Type B pancreatic cell (in vitro differentiated cells): Measurements from ENCODE around the gene TBRG4. TPM values are rescaled to one million over a fixed set of nuclear protein-coding genes. Genes with fewer than 3 reads are reported as not detected.
A peak's percentile ranks its signal among the peaks of the same experiment; 100 is the strongest.

Experiments used
- DNase-seq: peaks from one replicate; pipeline ENCODE4 v3.0.0; 2021; ENCODE audit warnings: mixed read lengths; ENCODE audit not compliant: unreplicated experiment; ENCODE audit errors: extremely low spot score
- H3K27ac Mint-ChIP-seq: 2 replicates; pipeline ENCODE4 v1.8.0; 2021; ENCODE audit warnings: mild to moderate bottlenecking, mixed read lengths
- H3K27me3 Mint-ChIP-seq: 2 replicates; pipeline ENCODE4 v1.8.0; 2021; ENCODE audit warnings: mixed read lengths
- H3K36me3 Mint-ChIP-seq: 2 replicates; pipeline ENCODE4 v1.8.0; 2021; ENCODE audit warnings: mixed read lengths
- H3K4me1 Mint-ChIP-seq: one replicate; pipeline ENCODE4 v1.8.0; 2021; ENCODE audit warnings: mixed read lengths; ENCODE audit not compliant: unreplicated experiment
- H3K4me3 Mint-ChIP-seq: 2 replicates; pipeline ENCODE4 v1.8.0; 2021; ENCODE audit warnings: mild to moderate bottlenecking, mixed read lengths
- H3K9me3 Mint-ChIP-seq: 2 replicates; pipeline ENCODE4 v1.8.0; 2021; ENCODE audit warnings: mixed read lengths
- CTCF ChIP-seq: fragments of 200-600 bp; sonication (generic); conservative IDR thresholded peaks from 2 replicates; pipeline ENCODE4 v1.5.0; 2021; ENCODE audit warnings: antibody characterized with exemption, mild to moderate bottlenecking
- total RNA-seq: library from RNA; stranded (reverse); gene quantifications from 2 replicates; pipeline ENCODE4 v1.2.1, GENCODE V29; 2021; ENCODE audit warnings: low replicate concordance

Gene TBRG4
- total RNA-seq, 1 donor from 2014 or later: 88.2 TPM

GRCh38 chr7:45138433-45139267 lies 27.2 kb upstream of the TBRG4 start:
- Mint-ChIP-seq H3K4me3 (no peak overlapping the region), H3K36me3 (no peaks in the 10 kb centered on the region), H3K27me3 (peaks cover 11% of the 10 kb centered on the region), H3K27ac (no peak overlapping the region), H3K4me1 (peaks cover 5% of the 10 kb centered on the region), H3K9me3 (no peaks in the 10 kb centered on the region)
- no peak for TF ChIP-seq CTCF
- DNase-seq: no peak

GRCh38 chr7:45136106-45137060 lies 24.9 kb upstream of the TBRG4 start:
- peak overlapping the region; percentile 18 for H3K27ac Mint-ChIP-seq
- H3K36me3 Mint-ChIP-seq: no peaks in the 10 kb centered on the region
- no peak overlapping the region for H3K4me3 Mint-ChIP-seq
- H3K27me3 Mint-ChIP-seq: peaks cover 9% of the 10 kb centered on the region
- no peaks in the 10 kb centered on the region for H3K9me3 Mint-ChIP-seq
- peak; percentile 93 for TF ChIP-seq CTCF
- peaks cover 5% of the 10 kb centered on the region for H3K4me1 Mint-ChIP-seq
- no peak for DNase-seq

GRCh38 chr7:45133877-45134276 lies 22.4 kb upstream of the TBRG4 start:
- Mint-ChIP-seq H3K4me3 (no peak overlapping the region), H3K27ac (no peak overlapping the region), H3K9me3 (no peaks in the 10 kb centered on the region), H3K27me3 (no peaks in the 10 kb centered on the region), H3K4me1 (peaks cover 5% of the 10 kb centered on the region), H3K36me3 (no peaks in the 10 kb centered on the region)
- DNase-seq: no peak
- TF ChIP-seq CTCF: no peak

- H3K27me3 Mint-ChIP-seq: no peaks in the 10 kb centered on the region
- H3K4me1 Mint-ChIP-seq: peaks cover 5% of the 10 kb centered on the region
- H3K4me3 Mint-ChIP-seq: no peak overlapping the region
- TF ChIP-seq CTCF: no peak
- no peak for DNase-seq
- no peaks in the 10 kb centered on the region for H3K9me3 Mint-ChIP-seq
- H3K27ac Mint-ChIP-seq: no peak overlapping the region
- H3K36me3 Mint-ChIP-seq: no peaks in the 10 kb centered on the region
Observed at GRCh38 chr7:45133352-45133751, 21.9 kb upstream of the TBRG4 start.

- H3K4me3 Mint-ChIP-seq: no peak overlapping the region
- no peak overlapping the region for H3K27ac Mint-ChIP-seq
- H3K27me3 Mint-ChIP-seq: no peaks in the 10 kb centered on the region
- DNase-seq: no peak
- TF ChIP-seq CTCF: no peak
- H3K9me3 Mint-ChIP-seq: no peaks in the 10 kb centered on the region
- no peaks in the 10 kb centered on the region for H3K36me3 Mint-ChIP-seq
- H3K4me1 Mint-ChIP-seq: peaks cover 5% of the 10 kb centered on the region
Observed at GRCh38 chr7:45132708-45133320, 21.3 kb upstream of the TBRG4 start.
